ENCODE results near the gene TEFM.

The TEFM gene

GRCh38 chr17:30924341-30924740 is 18.3 kb upstream of the TEFM start:
- H3K36me3 ChIP-seq (ENCODE audit: insufficient read depth, low read length): no peaks in the 10 kb centered on the region
- no peaks in the 10 kb centered on the region for H3K9me3 ChIP-seq (ENCODE audit: low read depth, low read length)
- no peak for DNase-seq (ENCODE audit: low read depth, low spot score)
- no peak overlapping the region for H3K4me3 ChIP-seq
- no peak overlapping the region for H3K27ac ChIP-seq
- no peak overlapping the region for H3K9ac ChIP-seq (ENCODE audit: insufficient read length)
- TF ChIP-seq POLR2AphosphoS5 (IDR thresholded peaks at IDR 0.05; ENCODE audit: borderline replicate concordance, low read depth, low read length): no peak
- no peak for TF ChIP-seq FOXP2 (optimal IDR thresholded peaks at IDR 0.05; ENCODE audit: control extremely low read depth, extremely low read length, insufficient read depth)
- no peak for TF ChIP-seq EZH2 (IDR thresholded peaks at IDR 0.05)

- Histone ChIP-seq H3K4me3 (no peak overlapping the region), H3K27ac (no peak overlapping the region), H3K36me3 (ENCODE audit: insufficient read depth, low read length) (no peaks in the 10 kb centered on the region), H3K9me3 (ENCODE audit: low read depth, low read length) (no peaks in the 10 kb centered on the region), H3K9ac (ENCODE audit: insufficient read length) (no peak overlapping the region)
- no peak for TF ChIP-seq FOXP2 (optimal IDR thresholded peaks at IDR 0.05; ENCODE audit: control extremely low read depth, extremely low read length, insufficient read depth)
- peak; percentile 45 for TF ChIP-seq EZH2 (IDR thresholded peaks at IDR 0.05)
- TF ChIP-seq POLR2AphosphoS5 (IDR thresholded peaks at IDR 0.05; ENCODE audit: borderline replicate concordance, low read depth, low read length): no peak
- DNase-seq (ENCODE audit: low read depth, low spot score): no peak
These were observed 16.4 kb upstream of the TEFM start for GRCh38 chr17:30922235-30923030.

- Histone ChIP-seq H3K9ac (ENCODE audit: insufficient read length) (no peak within 1 kb of the TSS), H3K36me3 (ENCODE audit: insufficient read depth, low read length) (no peaks in the 10 kb centered on the region), H3K27ac (no peak within 1 kb of the TSS), H3K9me3 (ENCODE audit: low read depth, low read length) (no peaks in the 10 kb centered on the region), H3K4me3 (no peak within 1 kb of the TSS)
- no peak for TF ChIP-seq POLR2AphosphoS5 (IDR thresholded peaks at IDR 0.05; ENCODE audit: borderline replicate concordance, low read depth, low read length)
- TF ChIP-seq EZH2 (IDR thresholded peaks at IDR 0.05): peak; percentile 66
- TF ChIP-seq FOXP2 (optimal IDR thresholded peaks at IDR 0.05; ENCODE audit: control extremely low read depth, extremely low read length, insufficient read depth): no peak
- no peak for DNase-seq (ENCODE audit: low read depth, low spot score)
These were observed 15.6 kb upstream of the TEFM start, which contains the start of gene ADAP2 for GRCh38 chr17:30921544-30922196. Gene ADAP2 (plus strand): TSS chr17:30921945. CDS start chr17:30922015, 70 bp downstream.

GRCh38 chr17:30920683-30921543 is 14.9 kb upstream of the TEFM start:
- Histone ChIP-seq H3K9ac (ENCODE audit: insufficient read length) (no peak overlapping the region), H3K36me3 (ENCODE audit: insufficient read depth, low read length) (no peaks in the 10 kb centered on the region), H3K9me3 (ENCODE audit: low read depth, low read length) (no peaks in the 10 kb centered on the region), H3K4me3 (no peak overlapping the region), H3K27ac (no peak overlapping the region)
- TF ChIP-seq EZH2 (IDR thresholded peaks at IDR 0.05): no peak
- no peak for TF ChIP-seq FOXP2 (optimal IDR thresholded peaks at IDR 0.05; ENCODE audit: control extremely low read depth, extremely low read length, insufficient read depth)
- no peak for TF ChIP-seq POLR2AphosphoS5 (IDR thresholded peaks at IDR 0.05; ENCODE audit: borderline replicate concordance, low read depth, low read length)
- DNase-seq (ENCODE audit: low read depth, low spot score): no peak

- H3K9me3 ChIP-seq (ENCODE audit: low read depth, low read length): no peaks in the 10 kb centered on the region
- no peak for TF ChIP-seq POLR2AphosphoS5 (IDR thresholded peaks at IDR 0.05; ENCODE audit: borderline replicate concordance, low read depth, low read length)
- H3K9ac ChIP-seq (ENCODE audit: insufficient read length): no peak overlapping the region
- no peak overlapping the region for H3K27ac ChIP-seq
- DNase-seq (ENCODE audit: low read depth, low spot score): no peak
- H3K36me3 ChIP-seq (ENCODE audit: insufficient read depth, low read length): no peaks in the 10 kb centered on the region
- no peak overlapping the region for H3K4me3 ChIP-seq
These were observed 14.2 kb upstream of the TEFM start for GRCh38 chr17:30920282-30920681.

GRCh38 chr17:30917050-30917449 is 11.0 kb upstream of the TEFM start:
- H3K36me3 ChIP-seq (ENCODE audit: insufficient read depth, low read length): no peaks in the 10 kb centered on the region
- no peak for DNase-seq (ENCODE audit: low read depth, low spot score)
- no peak for TF ChIP-seq FOXP2 (optimal IDR thresholded peaks at IDR 0.05; ENCODE audit: control extremely low read depth, extremely low read length, insufficient read depth)
- H3K9me3 ChIP-seq (ENCODE audit: low read depth, low read length): no peaks in the 10 kb centered on the region
- H3K9ac ChIP-seq (ENCODE audit: insufficient read length): no peak overlapping the region
- no peak overlapping the region for H3K4me3 ChIP-seq
- no peak overlapping the region for H3K27ac ChIP-seq

- Histone ChIP-seq H3K4me3 (no peak overlapping the region), H3K9ac (ENCODE audit: insufficient read length) (no peak overlapping the region), H3K36me3 (ENCODE audit: insufficient read depth, low read length) (no peaks in the 10 kb centered on the region), H3K27ac (no peak overlapping the region), H3K9me3 (ENCODE audit: low read depth, low read length) (no peaks in the 10 kb centered on the region)
- no peak for TF ChIP-seq FOXP2 (optimal IDR thresholded peaks at IDR 0.05; ENCODE audit: control extremely low read depth, extremely low read length, insufficient read depth)
- no peak for TF ChIP-seq EZH2 (IDR thresholded peaks at IDR 0.05)
- TF ChIP-seq POLR2AphosphoS5 (IDR thresholded peaks at IDR 0.05; ENCODE audit: borderline replicate concordance, low read depth, low read length): no peak
- DNase-seq (ENCODE audit: low read depth, low spot score): no peak
These were observed 10.0 kb upstream of the TEFM start for GRCh38 chr17:30915833-30916611.

Data from SK-N-MC (cell line).